GM21381 (cell line): ENCODE results near the gene DCLK2.

Source experiments
- ATAC-seq: cut with Tn5 transposase; IDR thresholded peaks from one replicate; pipeline ENCODE4 v1.9.1; 2021; ENCODE audit warnings: mild to moderate bottlenecking, moderate library complexity; ENCODE audit not compliant: unreplicated experiment

DCLK2 gene

DNA sequence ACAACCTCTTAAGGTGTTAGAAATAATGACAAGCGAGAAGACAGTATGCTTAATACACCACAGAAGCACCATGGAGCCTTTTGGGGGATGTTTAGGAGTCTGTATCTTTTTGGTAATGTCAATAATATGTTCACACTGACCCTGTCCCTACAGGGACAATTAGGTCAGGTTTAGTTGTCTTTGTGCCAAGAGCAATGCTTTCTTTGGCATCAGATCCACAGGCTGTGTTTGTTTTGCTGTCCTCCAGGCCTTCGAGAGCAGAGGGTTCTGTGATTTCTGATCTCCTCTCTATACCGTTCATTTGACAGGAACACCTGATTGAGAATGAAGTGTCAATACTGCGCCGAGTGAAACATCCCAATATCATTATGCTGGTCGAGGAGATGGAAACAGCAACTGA, 153.8 kb downstream of the DCLK2 start:
- no peak for ATAC-seq

DNA sequence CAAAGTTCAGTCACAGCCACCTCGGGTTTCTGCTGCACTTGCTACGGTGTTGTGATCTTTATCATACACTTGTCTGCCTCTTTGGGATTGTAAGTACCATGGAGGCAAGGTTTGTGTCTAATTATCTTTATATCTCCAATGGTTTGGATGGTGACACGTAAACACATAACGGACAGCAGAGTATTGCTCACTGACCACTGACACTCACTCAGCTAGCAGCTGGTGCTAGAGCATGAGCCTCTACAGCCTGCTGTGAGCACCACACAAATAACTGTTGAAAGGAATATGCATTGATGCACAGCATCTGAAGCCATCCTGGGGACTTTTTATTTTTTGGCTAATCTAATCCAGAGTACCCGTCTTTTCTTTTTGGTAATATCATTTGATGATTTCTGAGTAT, 156.0 kb downstream of the DCLK2 start:
- no peak for ATAC-seq

DNA sequence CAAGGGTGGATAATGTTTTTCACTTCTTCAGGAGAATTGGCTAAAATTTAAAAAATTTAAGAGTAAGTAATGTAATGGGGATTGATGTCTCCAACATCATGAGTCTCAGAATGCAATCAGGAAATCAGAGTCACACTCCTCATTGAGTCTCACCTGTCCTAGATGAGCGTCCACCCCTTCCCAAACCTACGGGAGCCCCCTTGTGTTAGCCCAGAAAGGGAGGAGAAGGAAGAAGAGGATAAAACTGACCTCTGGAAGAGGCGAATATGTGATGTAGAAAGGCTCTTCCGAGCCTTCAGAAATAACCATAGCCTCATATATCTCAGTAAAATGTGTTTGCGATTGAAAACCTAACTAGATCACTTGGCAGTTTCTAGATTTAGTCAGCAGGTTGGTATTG, 157.1 kb downstream of the DCLK2 start:
- no peak for ATAC-seq

DNA sequence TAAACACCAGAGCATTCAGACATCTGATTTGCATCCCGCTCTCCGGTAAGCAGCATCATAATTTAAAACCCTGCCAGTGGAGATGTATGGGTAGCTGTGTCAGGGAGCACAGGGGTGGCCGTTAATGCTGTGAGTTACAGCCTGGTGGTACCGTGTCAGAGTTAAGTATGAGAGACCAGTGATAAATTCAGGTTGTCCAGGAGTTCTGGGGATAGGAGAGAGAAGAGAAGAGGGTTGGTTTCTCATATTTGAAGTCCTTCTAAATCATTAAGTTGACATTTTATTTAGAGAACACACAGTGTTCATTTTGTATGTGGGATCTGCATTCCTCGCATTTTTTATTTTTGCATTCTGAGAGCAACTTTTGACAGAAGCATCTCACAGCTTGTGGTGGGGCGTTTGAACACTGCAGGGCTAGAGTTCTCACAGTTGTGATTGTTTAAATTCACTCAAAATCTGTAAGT, 157.6 kb downstream of the DCLK2 start:
- no peak for ATAC-seq

DNA sequence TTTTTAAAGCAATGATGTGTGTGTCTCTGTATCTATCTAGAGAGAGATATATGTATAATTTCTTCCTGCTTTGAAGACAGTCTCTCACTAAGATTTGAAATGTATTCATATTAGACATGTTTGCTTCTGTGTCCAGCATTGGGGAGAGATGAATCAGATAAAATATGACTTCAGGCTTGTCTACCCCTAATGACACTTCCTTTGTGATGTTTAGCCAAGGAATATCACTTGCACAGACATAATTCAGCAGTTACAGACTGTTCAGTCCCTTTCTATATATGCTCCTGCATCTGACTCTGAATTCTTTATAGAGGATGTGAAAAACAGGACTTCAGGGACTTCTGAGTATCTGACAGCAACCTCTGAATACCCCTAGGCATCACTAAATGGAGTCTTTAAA, 158.4 kb downstream of the DCLK2 start:
- ATAC-seq, result no peak

DNA sequence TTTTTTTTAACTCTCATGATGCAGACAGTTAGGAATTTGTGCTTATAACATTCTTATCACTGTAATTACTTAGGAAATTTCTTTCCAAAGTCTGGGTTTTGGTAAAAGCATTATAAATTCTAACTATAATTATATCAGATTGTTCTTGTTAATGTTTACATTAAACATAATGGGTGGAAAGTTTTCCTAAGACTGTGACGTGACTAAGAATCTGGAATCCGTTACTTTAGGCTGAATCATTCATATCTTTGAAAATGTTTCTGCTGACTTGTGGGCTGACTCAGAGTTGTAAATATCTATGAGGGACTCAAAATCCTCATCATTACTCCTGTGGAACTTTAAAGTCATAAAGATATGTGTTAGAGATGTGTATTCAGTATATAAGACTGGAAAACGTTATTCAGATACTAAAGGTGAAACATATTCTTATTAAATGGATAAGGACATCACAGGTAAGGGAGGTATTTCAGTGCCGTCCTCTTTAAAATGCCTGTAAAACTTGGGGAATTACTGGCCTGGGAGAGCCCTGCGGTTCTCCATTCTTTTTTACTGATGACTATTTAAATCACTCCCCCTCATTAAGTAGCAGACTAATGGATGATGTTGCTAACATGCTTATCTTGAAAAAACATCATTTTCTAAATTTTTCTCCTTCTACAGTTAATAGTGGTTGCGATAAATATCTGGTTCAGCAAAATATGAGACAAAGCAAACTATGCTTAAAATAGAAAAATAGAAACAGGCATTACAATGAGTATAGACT, 159.0 kb downstream of the DCLK2 start:
- no peak for ATAC-seq

DNA sequence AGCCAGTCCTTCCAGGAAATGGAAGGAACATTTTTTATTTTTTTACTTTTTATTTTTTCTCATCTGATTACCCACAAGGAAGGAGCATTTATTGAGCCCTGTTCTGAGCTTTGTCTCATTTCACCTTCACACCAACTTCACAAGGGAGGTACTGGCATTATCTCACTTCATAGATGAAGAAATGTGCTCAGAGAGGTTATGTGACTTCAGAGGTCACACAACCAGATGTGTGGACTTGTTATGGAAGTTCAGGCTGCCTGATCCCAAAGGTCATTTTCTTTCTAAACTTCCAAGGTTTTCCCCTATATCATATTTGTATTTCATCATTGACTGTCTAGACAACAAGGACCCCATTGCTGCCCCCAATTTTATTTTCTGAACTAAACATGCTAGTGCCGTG, 160.3 kb downstream of the DCLK2 start:
- no peak for ATAC-seq

DNA sequence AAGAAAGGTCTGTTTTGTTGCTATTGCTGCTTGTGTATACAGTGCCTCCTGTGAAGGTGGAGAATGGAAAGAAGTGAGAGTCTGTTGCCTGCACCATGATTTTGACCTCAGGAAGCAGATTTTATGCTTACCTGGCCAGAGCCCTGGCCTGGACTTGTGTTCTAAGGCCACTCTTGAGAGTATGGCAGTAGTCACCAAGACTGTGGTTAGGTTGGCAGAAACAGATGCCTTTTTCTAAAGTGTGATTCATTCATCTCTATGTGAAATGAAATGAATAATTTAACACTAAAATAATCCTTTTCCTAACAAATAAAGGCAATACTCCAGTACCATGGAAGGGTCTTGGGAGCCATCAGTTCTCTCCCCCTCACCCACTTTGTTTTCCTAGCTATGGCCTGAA, 161.8 kb downstream of the DCLK2 start:
- no peak for ATAC-seq

DNA sequence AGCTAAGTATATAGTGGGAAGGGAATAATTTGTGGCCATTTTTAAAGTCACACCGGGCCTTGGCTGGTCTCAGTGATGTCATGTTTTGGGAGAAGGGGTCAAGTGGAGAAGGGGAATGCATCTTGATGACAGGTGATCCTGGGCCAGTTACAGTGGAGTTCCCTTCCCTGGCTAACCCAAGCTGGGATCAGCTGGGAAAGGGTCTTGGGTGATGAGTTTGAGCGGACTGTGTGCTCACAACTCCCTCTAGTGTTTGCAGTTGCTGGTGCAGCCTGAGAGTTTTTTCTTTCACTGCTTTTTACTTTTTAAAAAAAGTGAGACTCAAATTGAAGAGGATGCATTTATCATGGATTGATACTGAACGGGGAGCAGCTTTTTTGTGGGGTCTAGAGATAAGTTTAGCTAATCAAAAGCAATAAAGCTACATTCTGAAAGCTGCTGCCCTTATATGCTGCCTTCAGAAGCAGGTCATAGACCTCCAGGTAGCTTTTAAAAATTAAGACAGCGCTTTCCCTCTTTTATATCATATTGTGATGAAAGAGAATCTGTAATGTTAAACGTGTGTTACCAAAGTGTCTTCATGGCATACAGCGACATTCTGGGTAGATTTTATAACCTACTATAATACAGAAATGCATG, 164.7 kb downstream of the DCLK2 start:
- ATAC-seq, result peak; percentile 64

DNA sequence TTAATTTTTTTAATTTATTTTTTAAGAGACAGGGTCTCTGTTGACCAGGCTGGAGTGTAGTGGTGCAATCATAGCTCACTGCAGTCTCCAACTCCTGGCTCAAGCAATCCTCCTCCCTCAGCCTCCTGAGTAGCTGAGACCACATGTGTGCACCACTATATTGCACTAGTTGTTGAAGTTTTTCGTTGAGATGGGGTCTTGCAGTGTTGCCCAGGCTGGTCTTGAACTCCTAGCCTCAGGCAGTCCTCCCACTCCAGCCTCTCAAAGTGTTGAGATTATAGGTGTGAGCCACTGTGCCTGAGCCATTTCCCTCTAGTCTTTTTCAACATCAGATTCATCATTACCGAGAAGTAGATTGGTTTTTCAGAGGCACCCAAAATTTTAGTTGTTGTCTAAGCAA, 165.7 kb downstream of the DCLK2 start:
- no peak for ATAC-seq

DNA sequence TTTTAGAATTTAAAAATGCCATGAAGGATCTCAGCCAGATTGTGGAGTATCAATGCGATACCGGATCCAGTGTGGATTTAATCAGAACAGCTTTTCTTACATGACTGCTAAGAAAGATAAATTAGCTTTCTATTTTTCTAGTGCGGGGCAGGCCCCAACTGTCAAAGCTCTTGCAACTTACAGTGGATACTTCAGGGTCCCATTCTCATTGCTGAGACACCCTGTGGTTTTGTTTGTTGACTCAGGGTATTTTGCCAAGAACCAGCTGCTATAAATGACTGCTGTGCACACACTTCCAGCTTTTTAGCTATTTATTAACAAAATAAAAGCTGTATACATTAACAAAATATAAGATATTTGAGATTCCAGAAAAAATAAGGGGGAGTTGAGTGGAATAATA, 166.4 kb downstream of the DCLK2 start:
- ATAC-seq, result no peak

DNA sequence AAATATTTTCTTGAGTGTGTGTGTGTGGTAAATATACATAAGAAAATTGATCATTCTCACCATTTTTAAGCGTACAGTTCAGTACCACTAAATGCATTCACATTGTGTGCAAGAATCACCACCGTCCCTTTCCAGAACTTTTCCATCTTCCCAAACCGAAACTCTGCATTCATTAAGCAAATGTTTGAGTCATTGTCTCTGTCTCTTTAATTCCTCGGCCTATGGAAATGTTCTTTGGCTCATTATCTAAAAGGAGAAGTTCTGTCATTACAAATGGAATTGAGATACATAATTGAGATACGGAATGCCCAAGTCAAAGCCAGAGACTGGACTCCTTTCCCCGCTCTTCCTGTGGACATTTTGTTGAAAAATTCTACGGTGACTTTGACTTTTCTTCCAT, 168.9 kb downstream of the DCLK2 start:
- no peak for ATAC-seq

DNA sequence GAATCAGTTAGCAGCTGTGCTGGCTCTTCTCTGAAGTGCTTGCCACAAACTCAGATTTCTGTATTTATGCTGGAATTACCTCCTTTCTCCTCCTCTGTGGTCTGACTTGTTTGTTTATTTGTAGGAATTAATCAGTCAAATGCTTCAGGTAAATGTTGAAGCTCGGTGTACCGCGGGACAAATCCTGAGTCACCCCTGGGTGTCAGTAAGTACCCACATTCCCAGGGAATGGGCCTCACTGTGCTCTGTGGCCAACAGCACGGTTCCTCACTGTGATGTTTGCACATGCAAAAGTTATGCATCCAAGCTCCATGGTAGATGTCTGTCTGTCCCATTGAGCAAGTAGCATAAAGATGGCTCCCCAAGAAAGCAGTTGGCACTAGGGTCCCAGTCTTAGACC, 169.9 kb downstream of the DCLK2 start:
- ATAC-seq, result no peak

DNA sequence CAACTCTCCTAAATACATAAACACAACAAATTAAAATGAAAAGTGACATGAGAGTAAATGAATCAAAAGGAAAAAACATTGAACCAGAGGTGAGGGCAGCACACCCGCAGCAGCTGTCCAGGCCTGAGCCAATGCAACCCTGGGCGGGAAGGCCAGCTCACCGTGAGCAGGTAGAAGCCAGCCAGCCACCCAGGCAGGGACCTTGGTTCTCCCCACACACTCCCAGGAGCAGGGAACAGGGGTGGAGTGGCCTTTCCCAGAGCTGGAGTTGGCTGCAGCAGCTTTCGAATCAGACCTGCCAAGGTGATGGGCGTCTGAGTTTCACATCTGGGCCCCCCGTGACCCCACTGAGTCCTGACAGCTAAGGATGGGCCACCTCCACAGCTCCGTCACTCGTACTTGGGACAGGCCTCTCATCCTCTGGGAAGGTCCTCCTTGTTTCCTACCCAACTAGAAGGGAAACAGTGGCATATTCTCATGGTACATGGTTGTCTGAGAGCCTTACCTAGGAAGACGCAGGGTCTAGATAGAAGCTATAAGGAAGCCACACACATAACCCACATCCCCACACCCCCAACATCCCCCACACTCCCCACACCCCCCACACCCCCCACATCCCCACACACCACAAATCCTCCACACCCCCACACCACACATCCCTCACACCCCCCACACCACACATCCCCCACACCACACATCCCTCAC, 172.2 kb downstream of the DCLK2 start:
- ATAC-seq, result no peak

DNA sequence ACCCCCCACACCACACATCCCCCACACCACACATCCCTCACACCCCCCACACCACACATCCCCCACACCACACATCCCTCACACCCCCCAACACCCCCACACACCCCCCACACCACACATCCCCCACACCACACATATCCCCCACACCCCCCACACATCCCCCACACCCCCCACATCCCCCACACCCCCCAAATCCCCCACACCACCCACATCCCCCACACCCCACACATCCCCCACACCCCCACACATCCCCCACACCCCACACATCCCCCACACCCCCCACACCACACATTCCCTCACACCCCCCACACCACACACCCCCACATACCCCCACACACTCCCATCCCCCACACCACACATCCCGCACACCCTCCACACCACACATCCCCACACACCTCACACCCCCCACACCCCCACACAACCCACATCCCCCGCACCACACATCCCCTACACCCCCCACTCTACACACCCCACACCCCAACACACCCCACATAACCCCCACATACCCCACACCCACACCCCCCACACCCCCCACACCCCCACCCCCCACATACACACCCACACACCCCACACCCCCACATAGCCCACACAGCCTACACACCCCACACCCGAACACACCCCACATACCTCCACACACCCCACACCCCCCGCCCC, 172.9 kb downstream of the DCLK2 start:
- ATAC-seq, result no peak

DNA sequence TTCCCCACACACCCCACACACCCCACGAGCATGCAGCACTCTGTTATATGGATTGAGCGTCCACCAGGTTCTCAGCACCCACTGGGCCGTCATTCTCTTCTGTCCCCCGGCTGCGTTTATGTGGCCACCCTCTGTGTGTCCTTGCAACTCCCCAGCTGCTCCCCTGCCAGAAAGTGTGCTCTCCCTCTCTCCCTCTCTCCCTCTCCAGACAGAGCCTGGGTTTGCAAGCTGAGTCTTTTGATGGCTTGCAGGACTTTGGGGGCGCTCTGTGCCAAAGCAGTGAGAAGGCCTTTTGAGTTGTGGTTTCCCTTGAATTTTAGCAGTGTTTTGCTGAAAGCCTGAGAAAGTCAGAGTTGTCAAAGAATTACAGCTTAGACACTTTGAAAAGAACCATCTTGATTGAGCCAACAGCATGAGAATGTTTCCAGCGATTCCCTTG, 173.5 kb downstream of the DCLK2 start:
- ATAC-seq, result no peak

DNA sequence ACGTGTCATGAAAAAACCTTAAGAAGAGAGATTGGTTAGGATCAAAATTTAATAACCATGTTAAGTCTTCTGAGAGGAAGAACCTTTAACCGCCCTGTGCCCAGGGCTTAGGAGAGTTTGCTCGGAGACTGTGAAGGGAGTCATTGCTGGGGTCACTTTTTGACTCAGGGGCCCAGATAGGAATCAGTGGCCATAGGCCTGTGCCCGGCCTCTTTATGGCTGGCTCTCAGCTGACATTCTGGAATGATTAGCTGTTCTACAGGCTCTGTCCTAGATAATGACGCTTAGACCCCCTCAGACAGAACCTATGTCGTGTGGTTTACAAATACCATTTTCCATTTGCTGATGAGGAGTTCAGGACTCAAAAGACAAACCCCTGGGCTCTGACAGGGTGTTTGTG, 174.1 kb downstream of the DCLK2 start:
- ATAC-seq, result no peak

DNA sequence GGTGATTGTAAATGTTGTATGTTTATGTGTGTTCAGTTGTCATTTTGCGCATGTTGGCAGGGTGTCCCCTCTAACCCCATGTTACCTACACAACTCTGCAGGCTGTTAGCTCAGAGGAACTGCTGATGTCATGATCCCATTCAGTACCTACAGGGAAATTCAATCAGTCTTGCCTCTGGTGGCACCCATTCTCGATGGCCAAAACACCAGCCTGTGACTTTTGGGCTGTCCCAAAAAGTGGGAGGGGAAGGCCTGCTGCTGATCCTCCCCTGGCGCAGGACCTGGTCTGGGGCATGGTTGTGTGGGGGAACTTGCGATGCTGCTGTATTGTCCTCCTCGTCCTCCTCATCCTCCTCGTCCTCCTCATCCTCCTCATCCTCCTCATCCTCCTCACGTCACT, 174.5 kb downstream of the DCLK2 start:
- ATAC-seq, result no peak

DNA sequence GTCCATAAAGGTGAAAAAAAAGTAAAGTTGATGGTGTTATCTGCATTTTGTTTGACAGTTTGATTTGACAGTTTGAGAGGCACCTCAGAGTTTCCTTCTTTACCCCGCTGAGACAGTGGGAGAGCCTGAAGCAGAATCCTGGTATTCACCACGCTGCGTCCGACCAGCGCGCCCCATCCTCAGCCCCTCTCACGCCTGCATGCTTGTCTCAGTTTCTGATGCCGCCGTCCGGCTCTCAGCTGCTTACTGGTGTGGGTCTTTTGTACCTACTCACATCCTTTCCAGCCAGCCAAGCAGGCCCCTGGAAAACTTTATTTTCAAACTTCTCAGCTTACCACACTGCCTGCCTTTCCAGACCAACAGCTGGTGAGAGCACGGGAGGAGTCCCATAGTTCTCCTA, 175.2 kb downstream of the DCLK2 start:
- no peak for ATAC-seq

DNA sequence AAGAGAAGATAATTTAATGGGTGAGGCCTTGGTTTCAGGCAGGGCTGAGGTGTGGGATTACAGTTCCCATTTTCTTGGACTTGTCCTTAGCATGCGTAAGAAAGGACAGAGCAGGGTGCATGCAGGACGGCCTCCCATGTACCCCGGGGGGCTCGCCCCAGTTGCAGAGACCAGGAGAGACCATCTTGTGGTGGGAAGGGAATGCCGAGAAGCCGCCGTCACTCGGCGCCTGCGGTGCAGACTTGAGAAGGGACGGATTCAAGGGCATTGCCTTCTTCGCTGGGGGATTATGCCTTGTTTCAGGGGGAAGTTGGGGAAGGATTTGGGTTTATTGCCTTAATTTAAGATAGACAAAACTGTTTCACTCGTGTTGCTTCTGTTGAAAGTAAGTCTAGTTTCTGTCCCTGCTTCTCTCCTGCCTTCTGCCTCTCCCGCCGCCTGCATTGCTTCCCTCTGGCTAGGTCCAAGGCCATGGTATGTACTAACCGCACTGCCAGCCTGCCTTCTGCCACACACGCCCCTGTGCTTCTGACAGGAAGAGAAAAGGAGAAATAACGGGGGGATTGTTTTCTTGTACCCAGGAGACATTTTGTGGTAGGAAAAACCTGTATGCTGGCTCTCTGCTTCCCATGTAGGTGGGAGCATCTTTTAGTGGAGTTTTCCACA, 175.9 kb downstream of the DCLK2 start:
- no peak for ATAC-seq

DNA sequence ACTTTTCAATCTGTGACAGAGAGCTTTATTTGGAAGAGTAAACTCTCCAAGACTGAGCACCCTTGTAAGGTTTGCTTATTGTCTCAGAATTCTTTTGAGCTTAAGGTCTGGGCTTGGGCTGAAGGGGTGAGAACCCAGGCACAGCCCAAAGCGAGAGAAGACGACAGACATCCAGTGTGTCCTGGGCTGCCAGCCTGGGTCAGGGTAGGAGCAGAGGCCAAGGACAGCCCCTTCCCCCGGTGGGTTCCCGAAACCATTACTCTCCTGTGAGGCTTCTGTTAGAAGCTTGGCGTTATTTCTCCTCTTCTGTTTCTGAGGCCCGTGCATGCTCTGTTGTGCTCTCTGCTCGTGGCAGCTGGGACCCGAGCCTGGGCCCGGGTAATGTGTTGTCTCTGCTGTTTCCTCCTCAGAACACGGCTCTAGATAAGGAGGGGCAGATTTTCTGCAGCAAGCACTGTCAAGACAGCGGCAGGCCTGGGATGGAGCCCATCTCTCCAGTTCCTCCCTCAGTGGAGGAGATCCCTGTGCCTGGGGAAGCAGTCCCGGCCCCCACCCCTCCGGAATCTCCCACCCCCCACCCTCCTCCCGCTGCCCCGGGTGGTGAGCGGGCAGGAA, 177.5 kb downstream of the DCLK2 start:
- no peak for ATAC-seq
